Testis (tissue), 2 donors: Measurements from ENCODE around the gene CBLB.

Experiments used
- POLR2A ChIP-seq: fragments of 450-650 bp; IDR thresholded peaks from one replicate; pipeline ENCODE4 v1.6.1; 2017; ENCODE audit warnings: antibody characterized with exemption, mild to moderate bottlenecking, moderate library complexity
- TF ChIP-seq, protein P1 (sequence below), 3 experiments: fragments of 450-650 bp in 2 of 3; fragments of 200-600 bp in 1 of 3; sonication (generic) in 1 of 3; IDR thresholded peaks; one replicate each; pipeline ENCODE4 v1.5.1; 2016 to 2019; ENCODE audit warnings: antibody characterized with exemption in 3 of 3, mild to moderate bottlenecking in 2 of 3, moderate library complexity in 1 of 3

DNA sequence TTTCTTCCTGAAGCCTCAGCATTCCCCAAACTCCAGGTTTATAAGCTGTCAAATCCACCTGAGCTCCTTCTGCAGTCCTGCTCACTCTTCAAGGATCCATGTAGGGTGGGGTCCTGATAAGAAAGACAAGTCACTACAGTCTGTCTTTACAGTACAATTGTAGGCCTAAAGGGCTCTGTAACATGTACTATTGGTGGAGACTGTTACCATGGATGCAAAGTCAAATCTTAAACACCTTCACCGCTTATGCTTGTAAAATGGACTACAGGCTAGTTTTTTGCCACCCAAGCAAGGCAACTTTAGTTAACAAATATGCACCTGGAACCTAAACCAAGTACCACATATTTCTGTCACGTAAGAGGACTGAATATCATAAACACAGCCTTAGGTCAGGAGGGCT, 44.7 kb downstream of the CBLB start:
- TF ChIP-seq, protein P1, sequence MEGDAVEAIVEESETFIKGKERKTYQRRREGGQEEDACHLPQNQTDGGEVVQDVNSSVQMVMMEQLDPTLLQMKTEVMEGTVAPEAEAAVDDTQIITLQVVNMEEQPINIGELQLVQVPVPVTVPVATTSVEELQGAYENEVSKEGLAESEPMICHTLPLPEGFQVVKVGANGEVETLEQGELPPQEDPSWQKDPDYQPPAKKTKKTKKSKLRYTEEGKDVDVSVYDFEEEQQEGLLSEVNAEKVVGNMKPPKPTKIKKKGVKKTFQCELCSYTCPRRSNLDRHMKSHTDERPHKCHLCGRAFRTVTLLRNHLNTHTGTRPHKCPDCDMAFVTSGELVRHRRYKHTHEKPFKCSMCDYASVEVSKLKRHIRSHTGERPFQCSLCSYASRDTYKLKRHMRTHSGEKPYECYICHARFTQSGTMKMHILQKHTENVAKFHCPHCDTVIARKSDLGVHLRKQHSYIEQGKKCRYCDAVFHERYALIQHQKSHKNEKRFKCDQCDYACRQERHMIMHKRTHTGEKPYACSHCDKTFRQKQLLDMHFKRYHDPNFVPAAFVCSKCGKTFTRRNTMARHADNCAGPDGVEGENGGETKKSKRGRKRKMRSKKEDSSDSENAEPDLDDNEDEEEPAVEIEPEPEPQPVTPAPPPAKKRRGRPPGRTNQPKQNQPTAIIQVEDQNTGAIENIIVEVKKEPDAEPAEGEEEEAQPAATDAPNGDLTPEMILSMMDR (IDR thresholded peaks at IDR 0.05) = no peak
- TF ChIP-seq POLR2A = no peak
